GM18951 (cell line): ENCODE results near the gene IL17C.
A peak's percentile ranks its signal among the peaks of the same experiment; 100 is the strongest.

Source experiments
- POLR2A ChIP-seq: IDR thresholded peaks from 4 replicates; pipeline ENCODE4 v1.6.1; 2011; ENCODE audit warnings: mild to moderate bottlenecking; ENCODE audit not compliant: insufficient read length, insufficient read depth; ENCODE audit errors: extremely low read depth
- in situ Hi-C: fragments of 300-500 bp; cut with MboI; formaldehyde crosslinking; loops from one replicate; pipeline ENCODE4 v1.12.0; 2022; ENCODE audit warnings: low sequenced_read_pairs, mixed read lengths, inconsistent platforms; ENCODE audit not compliant: unreplicated experiment

IL17C gene

GRCh38 chr16:88649195-88649923, 11.0 kb downstream of the IL17C start:
- peak; percentile 25 for TF ChIP-seq POLR2A
- in situ Hi-C loops = no loop called here

- in situ Hi-C loops = no loop called here
- TF ChIP-seq POLR2A = no peak
Measured at GRCh38 chr16:88649924-88650748, 11.8 kb downstream of the IL17C start.

- TF ChIP-seq POLR2A = peak; percentile 92
- in situ Hi-C loops = no loop called here
Measured at GRCh38 chr16:88650749-88651275, 12.4 kb downstream of the IL17C start, which contains the start of gene CYBA. Gene CYBA, minus strand, starts transcription at chr16:88651053. Its CDS starts 40 bp downstream, at chr16:88651013.

- TF ChIP-seq POLR2A = peak; percentile 83
- in situ Hi-C loops = no loop called here
Measured at GRCh38 chr16:88651276-88651988, 13.1 kb downstream of the IL17C start.

DNA sequence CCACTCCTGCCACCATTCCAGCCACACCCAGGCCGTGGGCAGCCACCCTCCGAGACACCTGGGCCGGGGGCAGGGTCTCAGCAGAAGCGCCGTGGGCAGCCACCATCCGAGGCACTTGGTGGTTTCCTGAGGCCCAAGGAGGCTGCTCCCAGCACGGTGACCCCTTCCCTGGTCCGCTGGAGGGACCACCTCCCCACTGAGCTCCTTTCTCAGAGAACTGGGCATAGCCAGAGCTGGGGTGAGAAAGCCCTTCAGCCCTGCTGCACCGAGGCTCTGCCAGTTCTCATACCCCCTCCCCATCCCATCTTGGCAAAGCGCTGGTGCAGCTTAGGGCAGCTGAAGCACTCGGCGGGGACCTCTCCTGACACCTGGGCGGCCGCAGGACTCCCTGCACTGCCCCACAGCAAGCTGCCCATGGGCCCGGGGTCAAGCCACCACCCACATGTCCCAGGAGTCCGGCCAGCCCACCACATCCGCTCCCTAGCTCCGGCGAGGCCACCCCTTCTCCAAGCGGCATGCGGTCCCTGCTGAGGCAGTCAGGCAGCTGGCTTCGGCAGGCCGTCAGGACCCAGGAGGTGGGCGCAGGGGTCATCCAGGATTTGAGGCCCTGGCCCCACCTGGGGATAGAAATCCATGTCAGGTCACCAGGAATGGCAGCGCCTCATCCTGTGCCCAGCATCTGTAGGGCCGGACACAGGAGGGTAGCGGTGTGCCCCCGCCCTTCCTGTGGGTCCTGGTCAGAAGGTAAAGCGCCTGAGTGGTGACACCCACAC, 13.8 kb downstream of the IL17C start:
- in situ Hi-C loops = no loop called here
- TF ChIP-seq POLR2A = no peak

GRCh38 chr16:88652762-88653063, 14.3 kb downstream of the IL17C start:
- in situ Hi-C loops = no loop called here
- TF ChIP-seq POLR2A = no peak

DNA sequence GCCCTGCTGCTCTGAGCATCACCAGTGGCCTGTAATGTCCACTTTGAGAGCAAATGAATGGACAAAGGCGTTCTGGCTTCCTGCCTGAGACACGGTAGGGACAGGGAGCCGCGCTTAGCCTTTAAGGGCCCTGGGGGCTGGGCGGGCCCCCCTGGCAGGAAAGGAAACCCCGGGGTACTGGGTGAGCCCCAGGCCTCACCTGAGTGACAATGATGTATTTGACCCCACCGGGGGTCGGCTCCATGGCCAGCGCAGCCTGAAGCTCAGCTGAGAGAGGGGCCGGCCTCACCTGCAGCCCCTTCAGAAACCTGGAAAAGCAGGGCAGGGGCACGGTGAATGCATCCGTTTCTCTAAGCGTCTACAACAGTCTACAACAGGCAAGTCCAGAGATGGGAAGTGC, 14.7 kb downstream of the IL17C start:
- in situ Hi-C loops = no loop called here

GRCh38 chr16:88653596-88654362, 15.4 kb downstream of the IL17C start:
- no peak for TF ChIP-seq POLR2A
- in situ Hi-C loops = no loop called here

More for the DNA sequence above, 14.7 kb downstream of the IL17C start:
- TF ChIP-seq POLR2A = no peak

GRCh38 chr16:88654363-88655052, 16.1 kb downstream of the IL17C start:
- in situ Hi-C loops = no loop called here
- TF ChIP-seq POLR2A = no peak

GRCh38 chr16:88655053-88655732, 16.8 kb downstream of the IL17C start:
- in situ Hi-C loops = no loop called here
- no peak for TF ChIP-seq POLR2A

DNA sequence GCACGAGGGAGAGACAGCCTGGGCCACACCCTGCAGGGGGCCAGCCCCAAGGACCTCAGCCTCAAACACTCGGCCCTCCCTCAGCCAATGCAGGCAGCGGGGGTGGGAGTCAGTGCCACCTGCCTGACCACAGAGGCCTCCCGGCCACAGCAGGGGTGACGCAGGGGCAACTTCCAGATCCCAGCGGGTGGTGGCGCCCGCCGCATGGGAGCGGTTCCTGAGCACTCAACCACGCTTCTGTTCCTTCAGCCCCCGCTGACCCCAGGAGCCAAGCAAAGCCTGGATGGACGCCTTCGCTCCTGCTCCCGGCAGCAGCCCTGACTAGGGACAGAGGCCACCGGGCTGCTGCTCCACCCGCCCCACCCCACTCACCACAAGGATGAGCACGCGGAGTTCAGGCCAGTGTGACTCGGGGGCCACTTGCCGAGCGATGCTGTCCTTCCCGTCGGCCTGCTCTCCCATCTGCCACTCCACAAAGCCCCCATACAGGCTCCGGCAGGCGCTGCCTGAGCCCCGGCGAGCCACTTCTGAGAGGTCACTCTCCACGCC, 17.4 kb downstream of the IL17C start:
- no peak for TF ChIP-seq POLR2A

More for the DNA sequence above, 17.4 kb downstream of the IL17C start:
- in situ Hi-C loops = no loop called here
